ENCODE measurements around the gene STRIP2. TPM values are rescaled to one million over a fixed set of nuclear protein-coding genes. Genes with fewer than 3 reads are reported as not detected.

The STRIP2 gene
- total RNA-seq, 1 experiment from 2014 or later = 6.5 TPM

DNA sequence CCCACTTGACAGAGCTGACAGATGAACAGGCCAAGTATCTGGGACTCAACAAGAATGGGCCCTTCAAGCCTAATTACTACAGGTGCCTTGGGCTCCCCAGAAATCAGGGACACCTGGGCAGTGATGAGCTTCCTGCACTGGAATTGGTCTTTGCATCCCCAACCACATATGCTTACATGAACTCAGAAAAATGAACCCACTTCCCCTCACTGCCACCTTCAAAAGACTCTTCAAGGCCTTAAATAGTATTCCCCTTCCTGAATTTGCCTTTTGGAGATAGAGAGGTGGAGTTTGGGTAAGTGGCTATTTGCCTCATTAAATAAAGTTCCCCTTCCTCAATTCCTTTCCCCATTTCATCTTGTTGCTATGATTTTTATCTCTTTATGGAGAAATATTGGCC lies 7.8 kb upstream of the STRIP2 start:
- Mint-ChIP-seq H3K27ac (no peak overlapping the region), H3K9me3 (no peaks in the 10 kb centered on the region), H3K36me3 (0 out of 2 replicates have a peak, but pooled peaks cover 3% of the 10 kb centered on the region), H3K27me3 (ENCODE audit: low read depth) (no peaks in the 10 kb centered on the region), H3K4me1 (no peaks in the 10 kb centered on the region), H3K4me3 (no peak overlapping the region)
- POLR2A ChIA-PET = interaction anchor here (0.8 kb wide), 1 partner anchor 20 kb away, joined by 3 read pairs; no protein-coding TSS in a partner anchor
- no peak for TF ChIP-seq HMGA2 (CRISPR knock-in tag; IDR thresholded peaks at IDR 0.05)
- no peak for TF ChIP-seq ATF1 (CRISPR knock-in tag; IDR thresholded peaks at IDR 0.05)
- no peak for TF ChIP-seq TCF7 (CRISPR knock-in tag; IDR thresholded peaks at IDR 0.05; ENCODE audit: low read depth)
- TF ChIP-seq ZNF232 (CRISPR knock-in tag; IDR thresholded peaks at IDR 0.05) = no peak
- TF ChIP-seq, protein P1, sequence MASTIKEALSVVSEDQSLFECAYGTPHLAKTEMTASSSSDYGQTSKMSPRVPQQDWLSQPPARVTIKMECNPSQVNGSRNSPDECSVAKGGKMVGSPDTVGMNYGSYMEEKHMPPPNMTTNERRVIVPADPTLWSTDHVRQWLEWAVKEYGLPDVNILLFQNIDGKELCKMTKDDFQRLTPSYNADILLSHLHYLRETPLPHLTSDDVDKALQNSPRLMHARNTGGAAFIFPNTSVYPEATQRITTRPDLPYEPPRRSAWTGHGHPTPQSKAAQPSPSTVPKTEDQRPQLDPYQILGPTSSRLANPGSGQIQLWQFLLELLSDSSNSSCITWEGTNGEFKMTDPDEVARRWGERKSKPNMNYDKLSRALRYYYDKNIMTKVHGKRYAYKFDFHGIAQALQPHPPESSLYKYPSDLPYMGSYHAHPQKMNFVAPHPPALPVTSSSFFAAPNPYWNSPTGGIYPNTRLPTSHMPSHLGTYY (CRISPR knock-in tag; IDR thresholded peaks at IDR 0.05) = no peak
- no peak for TF ChIP-seq ZNF263 (CRISPR knock-in tag; IDR thresholded peaks at IDR 0.05; ENCODE audit: low read depth)
- TF ChIP-seq CBFB (CRISPR knock-in tag; IDR thresholded peaks at IDR 0.05; ENCODE audit: low read depth) = no peak
- TF ChIP-seq TEAD4 (CRISPR knock-in tag; IDR thresholded peaks at IDR 0.05) = no peak
- TF ChIP-seq, protein P2, sequence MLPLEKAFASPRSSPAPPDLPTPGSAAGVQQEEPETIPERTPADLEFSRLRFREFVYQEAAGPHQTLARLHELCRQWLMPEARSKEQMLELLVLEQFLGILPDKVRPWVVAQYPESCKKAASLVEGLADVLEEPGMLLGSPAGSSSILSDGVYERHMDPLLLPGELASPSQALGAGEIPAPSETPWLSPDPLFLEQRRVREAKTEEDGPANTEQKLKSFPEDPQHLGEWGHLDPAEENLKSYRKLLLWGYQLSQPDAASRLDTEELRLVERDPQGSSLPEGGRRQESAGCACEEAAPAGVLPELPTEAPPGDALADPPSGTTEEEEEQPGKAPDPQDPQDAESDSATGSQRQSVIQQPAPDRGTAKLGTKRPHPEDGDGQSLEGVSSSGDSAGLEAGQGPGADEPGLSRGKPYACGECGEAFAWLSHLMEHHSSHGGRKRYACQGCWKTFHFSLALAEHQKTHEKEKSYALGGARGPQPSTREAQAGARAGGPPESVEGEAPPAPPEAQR (CRISPR knock-in tag; IDR thresholded peaks at IDR 0.05) = no peak
- TF ChIP-seq, protein P3, sequence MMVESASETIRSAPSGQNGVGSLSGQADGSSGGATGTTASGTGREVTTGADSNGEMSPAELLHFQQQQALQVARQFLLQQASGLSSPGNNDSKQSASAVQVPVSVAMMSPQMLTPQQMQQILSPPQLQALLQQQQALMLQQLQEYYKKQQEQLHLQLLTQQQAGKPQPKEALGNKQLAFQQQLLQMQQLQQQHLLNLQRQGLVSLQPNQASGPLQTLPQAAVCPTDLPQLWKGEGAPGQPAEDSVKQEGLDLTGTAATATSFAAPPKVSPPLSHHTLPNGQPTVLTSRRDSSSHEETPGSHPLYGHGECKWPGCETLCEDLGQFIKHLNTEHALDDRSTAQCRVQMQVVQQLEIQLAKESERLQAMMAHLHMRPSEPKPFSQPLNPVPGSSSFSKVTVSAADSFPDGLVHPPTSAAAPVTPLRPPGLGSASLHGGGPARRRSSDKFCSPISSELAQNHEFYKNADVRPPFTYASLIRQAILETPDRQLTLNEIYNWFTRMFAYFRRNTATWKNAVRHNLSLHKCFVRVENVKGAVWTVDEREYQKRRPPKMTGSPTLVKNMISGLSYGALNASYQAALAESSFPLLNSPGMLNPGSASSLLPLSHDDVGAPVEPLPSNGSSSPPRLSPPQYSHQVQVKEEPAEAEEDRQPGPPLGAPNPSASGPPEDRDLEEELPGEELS (CRISPR knock-in tag; IDR thresholded peaks at IDR 0.05) = no peak
- TF ChIP-seq FOXJ3 (CRISPR knock-in tag; IDR thresholded peaks at IDR 0.05; ENCODE audit: borderline replicate concordance) = no peak
- TF ChIP-seq, protein P4, sequence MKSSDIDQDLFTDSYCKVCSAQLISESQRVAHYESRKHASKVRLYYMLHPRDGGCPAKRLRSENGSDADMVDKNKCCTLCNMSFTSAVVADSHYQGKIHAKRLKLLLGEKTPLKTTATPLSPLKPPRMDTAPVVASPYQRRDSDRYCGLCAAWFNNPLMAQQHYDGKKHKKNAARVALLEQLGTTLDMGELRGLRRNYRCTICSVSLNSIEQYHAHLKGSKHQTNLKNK (CRISPR knock-in tag; IDR thresholded peaks at IDR 0.05) = no peak
- TF ChIP-seq ZNF121 (CRISPR knock-in tag; IDR thresholded peaks at IDR 0.05) = no peak
- TF ChIP-seq NR3C1 (CRISPR knock-in tag; conservative IDR thresholded peaks at IDR 0.05; ENCODE audit: low read depth) = no peak
- TF ChIP-seq, protein P5, sequence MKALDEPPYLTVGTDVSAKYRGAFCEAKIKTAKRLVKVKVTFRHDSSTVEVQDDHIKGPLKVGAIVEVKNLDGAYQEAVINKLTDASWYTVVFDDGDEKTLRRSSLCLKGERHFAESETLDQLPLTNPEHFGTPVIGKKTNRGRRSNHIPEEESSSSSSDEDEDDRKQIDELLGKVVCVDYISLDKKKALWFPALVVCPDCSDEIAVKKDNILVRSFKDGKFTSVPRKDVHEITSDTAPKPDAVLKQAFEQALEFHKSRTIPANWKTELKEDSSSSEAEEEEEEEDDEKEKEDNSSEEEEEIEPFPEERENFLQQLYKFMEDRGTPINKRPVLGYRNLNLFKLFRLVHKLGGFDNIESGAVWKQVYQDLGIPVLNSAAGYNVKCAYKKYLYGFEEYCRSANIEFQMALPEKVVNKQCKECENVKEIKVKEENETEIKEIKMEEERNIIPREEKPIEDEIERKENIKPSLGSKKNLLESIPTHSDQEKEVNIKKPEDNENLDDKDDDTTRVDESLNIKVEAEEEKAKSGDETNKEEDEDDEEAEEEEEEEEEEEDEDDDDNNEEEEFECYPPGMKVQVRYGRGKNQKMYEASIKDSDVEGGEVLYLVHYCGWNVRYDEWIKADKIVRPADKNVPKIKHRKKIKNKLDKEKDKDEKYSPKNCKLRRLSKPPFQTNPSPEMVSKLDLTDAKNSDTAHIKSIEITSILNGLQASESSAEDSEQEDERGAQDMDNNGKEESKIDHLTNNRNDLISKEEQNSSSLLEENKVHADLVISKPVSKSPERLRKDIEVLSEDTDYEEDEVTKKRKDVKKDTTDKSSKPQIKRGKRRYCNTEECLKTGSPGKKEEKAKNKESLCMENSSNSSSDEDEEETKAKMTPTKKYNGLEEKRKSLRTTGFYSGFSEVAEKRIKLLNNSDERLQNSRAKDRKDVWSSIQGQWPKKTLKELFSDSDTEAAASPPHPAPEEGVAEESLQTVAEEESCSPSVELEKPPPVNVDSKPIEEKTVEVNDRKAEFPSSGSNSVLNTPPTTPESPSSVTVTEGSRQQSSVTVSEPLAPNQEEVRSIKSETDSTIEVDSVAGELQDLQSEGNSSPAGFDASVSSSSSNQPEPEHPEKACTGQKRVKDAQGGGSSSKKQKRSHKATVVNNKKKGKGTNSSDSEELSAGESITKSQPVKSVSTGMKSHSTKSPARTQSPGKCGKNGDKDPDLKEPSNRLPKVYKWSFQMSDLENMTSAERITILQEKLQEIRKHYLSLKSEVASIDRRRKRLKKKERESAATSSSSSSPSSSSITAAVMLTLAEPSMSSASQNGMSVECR (CRISPR knock-in tag; IDR thresholded peaks at IDR 0.05; ENCODE audit: borderline replicate concordance) = no peak
- TF ChIP-seq, protein P6, sequence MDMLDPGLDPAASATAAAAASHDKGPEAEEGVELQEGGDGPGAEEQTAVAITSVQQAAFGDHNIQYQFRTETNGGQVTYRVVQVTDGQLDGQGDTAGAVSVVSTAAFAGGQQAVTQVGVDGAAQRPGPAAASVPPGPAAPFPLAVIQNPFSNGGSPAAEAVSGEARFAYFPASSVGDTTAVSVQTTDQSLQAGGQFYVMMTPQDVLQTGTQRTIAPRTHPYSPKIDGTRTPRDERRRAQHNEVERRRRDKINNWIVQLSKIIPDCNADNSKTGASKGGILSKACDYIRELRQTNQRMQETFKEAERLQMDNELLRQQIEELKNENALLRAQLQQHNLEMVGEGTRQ (CRISPR knock-in tag; IDR thresholded peaks at IDR 0.05) = no peak
- CTCF ChIA-PET = interaction anchor here (2.3 kb wide), 1 partner anchor 128 kb away, joined by 5 read pairs; no protein-coding TSS in a partner anchor
- ATAC-seq (no peak), DNase-seq (ENCODE audit: low spot score) (no peak)

Measured in WTC11 (cell line).